Peyer's patch (tissue), 4 donors: ENCODE data around the gene S1PR2.

Experiments
- POLR2A ChIP-seq, 2 donors: fragments of 450-650 bp; IDR thresholded peaks; one replicate each; pipeline ENCODE4 v1.5.1; 2017; ENCODE audit warnings: antibody characterized with exemption in 2 of 2, mild to moderate bottlenecking in 2 of 2, moderate library complexity in 2 of 2
- TF ChIP-seq, protein P1 (sequence below), 6 experiments: fragments of 450-650 bp in 4 of 6; fragments of 200-600 bp in 2 of 6; sonication (generic) in 1 of 6; IDR thresholded peaks; one replicate each; pipeline ENCODE4 v1.5.1; 2017 to 2019; ENCODE audit warnings: antibody characterized with exemption in 6 of 6, mild to moderate bottlenecking in 3 of 6, moderate library complexity in 1 of 6

DNA sequence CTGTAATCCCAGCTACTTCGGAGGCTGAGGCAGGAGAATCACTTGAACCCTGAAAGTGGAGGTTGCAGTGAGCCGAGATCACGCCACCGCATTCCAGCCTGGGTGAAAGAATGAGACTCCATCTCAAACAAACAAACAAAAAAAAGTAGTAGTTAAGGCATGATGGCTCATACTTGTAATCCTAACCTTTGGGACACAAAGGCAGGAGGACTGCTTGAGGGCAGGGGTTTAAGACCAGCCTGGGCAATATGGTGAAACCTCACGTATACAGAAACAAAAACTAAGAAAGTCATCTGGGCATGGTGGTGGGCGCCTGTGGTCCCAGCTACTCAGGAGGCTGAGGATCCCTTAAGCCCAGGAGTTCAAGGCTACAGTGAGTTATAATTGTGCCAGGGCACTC lies 38.2 kb downstream of the S1PR2 start:
- TF ChIP-seq, protein P1, sequence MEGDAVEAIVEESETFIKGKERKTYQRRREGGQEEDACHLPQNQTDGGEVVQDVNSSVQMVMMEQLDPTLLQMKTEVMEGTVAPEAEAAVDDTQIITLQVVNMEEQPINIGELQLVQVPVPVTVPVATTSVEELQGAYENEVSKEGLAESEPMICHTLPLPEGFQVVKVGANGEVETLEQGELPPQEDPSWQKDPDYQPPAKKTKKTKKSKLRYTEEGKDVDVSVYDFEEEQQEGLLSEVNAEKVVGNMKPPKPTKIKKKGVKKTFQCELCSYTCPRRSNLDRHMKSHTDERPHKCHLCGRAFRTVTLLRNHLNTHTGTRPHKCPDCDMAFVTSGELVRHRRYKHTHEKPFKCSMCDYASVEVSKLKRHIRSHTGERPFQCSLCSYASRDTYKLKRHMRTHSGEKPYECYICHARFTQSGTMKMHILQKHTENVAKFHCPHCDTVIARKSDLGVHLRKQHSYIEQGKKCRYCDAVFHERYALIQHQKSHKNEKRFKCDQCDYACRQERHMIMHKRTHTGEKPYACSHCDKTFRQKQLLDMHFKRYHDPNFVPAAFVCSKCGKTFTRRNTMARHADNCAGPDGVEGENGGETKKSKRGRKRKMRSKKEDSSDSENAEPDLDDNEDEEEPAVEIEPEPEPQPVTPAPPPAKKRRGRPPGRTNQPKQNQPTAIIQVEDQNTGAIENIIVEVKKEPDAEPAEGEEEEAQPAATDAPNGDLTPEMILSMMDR (IDR thresholded peaks at IDR 0.05), result no peak
- no peak for TF ChIP-seq POLR2A (IDR thresholded peaks at IDR 0.05)
